Endothelial cell (in vitro differentiated cells): ENCODE results near the gene GDPD3. TPM values are rescaled to one million over a fixed set of nuclear protein-coding genes. Genes with fewer than 3 reads are reported as not detected.
A peak's percentile ranks its signal among the peaks of the same experiment; 100 is the strongest.

Experiments
- DNase-seq: peaks from one replicate; pipeline ENCODE4 v3.0.0; 2021; ENCODE audit warnings: low spot score
- H3K27ac Mint-ChIP-seq: one replicate; pipeline ENCODE4 v1.8.0; 2021; ENCODE audit warnings: mixed read lengths, inconsistent platforms; ENCODE audit not compliant: unreplicated experiment
- H3K27me3 Mint-ChIP-seq: one replicate; pipeline ENCODE4 v1.8.0; 2021; ENCODE audit warnings: mild to moderate bottlenecking, moderate library complexity, mixed read lengths, inconsistent platforms; ENCODE audit not compliant: unreplicated experiment
- H3K36me3 Mint-ChIP-seq: one replicate; pipeline ENCODE4 v1.8.0; 2021; ENCODE audit warnings: mild to moderate bottlenecking, low read depth, mixed read lengths, inconsistent platforms; ENCODE audit not compliant: unreplicated experiment
- H3K4me1 Mint-ChIP-seq: one replicate; pipeline ENCODE4 v1.8.0; 2021; ENCODE audit warnings: mild to moderate bottlenecking, mixed read lengths, inconsistent platforms; ENCODE audit not compliant: unreplicated experiment
- H3K4me3 Mint-ChIP-seq: one replicate; pipeline ENCODE4 v1.8.0; 2021; ENCODE audit warnings: mild to moderate bottlenecking, mixed read lengths, inconsistent platforms; ENCODE audit not compliant: unreplicated experiment
- H3K9me3 Mint-ChIP-seq: one replicate; pipeline ENCODE4 v1.8.0; 2021; ENCODE audit warnings: mixed read lengths, inconsistent platforms; ENCODE audit not compliant: unreplicated experiment
- total RNA-seq: library from RNA; stranded (reverse); fragmentation: NEBNext Ultra II Directional; extraction: Animal tissue kit (Norgen Biotek cat#: 25700); gene quantifications from one replicate; pipeline ENCODE4 v1.2.1, GENCODE V29; 2021; ENCODE audit not compliant: unreplicated experiment
- TF ChIP-seq, protein P1 (sequence below): fragments of 200-600 bp; sonication (generic); IDR thresholded peaks from one replicate; pipeline ENCODE4 v1.5.0; 2021; ENCODE audit warnings: antibody characterized with exemption; ENCODE audit not compliant: unreplicated experiment

Gene GDPD3
- total RNA-seq, 1 donor from 2014 or later: 9.3 TPM

DNA sequence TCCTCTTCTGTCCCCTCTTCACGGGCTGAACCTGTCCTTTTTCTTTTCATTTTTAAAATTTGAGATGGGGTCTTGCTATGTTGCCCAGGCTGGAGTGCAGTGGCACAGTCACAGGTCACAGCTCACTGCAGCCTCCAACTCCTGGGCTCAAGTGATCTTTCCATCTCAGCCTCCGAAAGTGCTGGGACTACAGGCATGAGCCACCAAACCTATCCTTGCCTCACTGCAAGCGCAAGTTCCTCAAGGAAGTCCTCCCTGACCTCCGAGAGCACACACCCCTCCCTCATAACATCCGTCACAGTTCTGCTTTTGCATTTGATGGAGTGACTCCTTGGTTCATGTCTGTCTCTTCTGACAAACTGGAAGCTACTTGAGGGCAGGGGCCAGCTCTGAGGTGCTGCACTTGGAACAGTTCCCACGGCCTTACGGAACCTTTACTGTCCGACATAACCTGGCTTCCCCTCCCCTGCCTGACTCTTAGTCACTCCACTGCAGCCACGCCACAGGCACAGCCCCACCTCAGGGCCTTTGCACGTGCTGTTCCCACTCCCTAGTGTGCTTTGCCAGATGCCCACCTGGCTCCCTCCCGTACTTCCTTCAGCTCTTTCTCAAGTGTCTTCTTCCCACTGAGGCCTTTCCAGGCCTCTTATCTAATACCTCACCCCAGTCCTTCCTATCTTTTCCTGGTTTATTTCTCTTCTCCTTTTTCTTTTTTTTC, 26.0 kb downstream of the GDPD3 start:
- peak overlapping the region; percentile 44 for H3K4me3 Mint-ChIP-seq
- peaks cover 27% of the 10 kb centered on the region for H3K36me3 Mint-ChIP-seq
- TF ChIP-seq, protein P1, sequence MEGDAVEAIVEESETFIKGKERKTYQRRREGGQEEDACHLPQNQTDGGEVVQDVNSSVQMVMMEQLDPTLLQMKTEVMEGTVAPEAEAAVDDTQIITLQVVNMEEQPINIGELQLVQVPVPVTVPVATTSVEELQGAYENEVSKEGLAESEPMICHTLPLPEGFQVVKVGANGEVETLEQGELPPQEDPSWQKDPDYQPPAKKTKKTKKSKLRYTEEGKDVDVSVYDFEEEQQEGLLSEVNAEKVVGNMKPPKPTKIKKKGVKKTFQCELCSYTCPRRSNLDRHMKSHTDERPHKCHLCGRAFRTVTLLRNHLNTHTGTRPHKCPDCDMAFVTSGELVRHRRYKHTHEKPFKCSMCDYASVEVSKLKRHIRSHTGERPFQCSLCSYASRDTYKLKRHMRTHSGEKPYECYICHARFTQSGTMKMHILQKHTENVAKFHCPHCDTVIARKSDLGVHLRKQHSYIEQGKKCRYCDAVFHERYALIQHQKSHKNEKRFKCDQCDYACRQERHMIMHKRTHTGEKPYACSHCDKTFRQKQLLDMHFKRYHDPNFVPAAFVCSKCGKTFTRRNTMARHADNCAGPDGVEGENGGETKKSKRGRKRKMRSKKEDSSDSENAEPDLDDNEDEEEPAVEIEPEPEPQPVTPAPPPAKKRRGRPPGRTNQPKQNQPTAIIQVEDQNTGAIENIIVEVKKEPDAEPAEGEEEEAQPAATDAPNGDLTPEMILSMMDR: no peak
- peaks cover 13% of the 10 kb centered on the region for H3K4me1 Mint-ChIP-seq
- no peaks in the 10 kb centered on the region for H3K9me3 Mint-ChIP-seq
- DNase-seq: no peak
- H3K27me3 Mint-ChIP-seq: peaks cover 14% of the 10 kb centered on the region
- peak overlapping the region; percentile 65 for H3K27ac Mint-ChIP-seq

GRCh38 chr16:30086291-30087140, 26.8 kb downstream of the GDPD3 start:
- DNase-seq: no peak
- H3K27me3 Mint-ChIP-seq: peaks cover 17% of the 10 kb centered on the region
- H3K4me3 Mint-ChIP-seq: no peak overlapping the region
- TF ChIP-seq, protein P1: no peak
- peaks cover 9% of the 10 kb centered on the region for H3K4me1 Mint-ChIP-seq
- no peak overlapping the region for H3K27ac Mint-ChIP-seq
- H3K36me3 Mint-ChIP-seq: peaks cover 33% of the 10 kb centered on the region
- H3K9me3 Mint-ChIP-seq: no peaks in the 10 kb centered on the region

- DNase-seq: no peak
- Mint-ChIP-seq H3K36me3 (peaks cover 33% of the 10 kb centered on the region), H3K4me1 (peaks cover 9% of the 10 kb centered on the region), H3K9me3 (no peaks in the 10 kb centered on the region), H3K27me3 (peaks cover 17% of the 10 kb centered on the region), H3K4me3 (no peak overlapping the region), H3K27ac (no peak overlapping the region)
- TF ChIP-seq, protein P1: no peak
These were observed 27.5 kb downstream of the GDPD3 start for GRCh38 chr16:30085820-30086219.

DNA sequence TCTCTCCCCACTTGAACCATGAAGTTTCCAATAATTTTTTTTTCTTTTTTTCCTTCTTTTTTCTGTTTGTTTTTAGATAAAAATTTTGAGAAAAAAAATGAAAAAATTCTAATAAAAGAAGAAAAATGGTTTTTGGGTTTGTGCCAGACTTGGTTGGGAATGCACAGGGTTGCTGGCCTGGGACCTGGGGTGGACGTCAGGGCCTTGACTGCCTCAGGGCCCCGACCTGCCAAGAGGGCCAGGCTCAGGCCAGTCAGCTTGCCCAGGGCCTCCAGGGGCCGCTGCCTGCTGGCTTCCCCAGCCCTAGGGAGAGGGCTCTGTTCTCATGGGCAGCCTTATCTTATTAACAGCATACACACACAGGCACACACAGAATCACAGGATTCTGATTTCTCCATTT, 28.1 kb downstream of the GDPD3 start:
- Mint-ChIP-seq H3K4me1 (peaks cover 8% of the 10 kb centered on the region), H3K27ac (no peak overlapping the region), H3K36me3 (peaks cover 33% of the 10 kb centered on the region), H3K9me3 (no peaks in the 10 kb centered on the region), H3K4me3 (no peak overlapping the region), H3K27me3 (peaks cover 17% of the 10 kb centered on the region)
- TF ChIP-seq, protein P1: no peak
- DNase-seq: no peak

- Mint-ChIP-seq H3K4me3 (no peak overlapping the region), H3K9me3 (no peaks in the 10 kb centered on the region), H3K36me3 (peaks cover 35% of the 10 kb centered on the region), H3K27ac (no peak overlapping the region), H3K27me3 (peaks cover 18% of the 10 kb centered on the region), H3K4me1 (peaks cover 4% of the 10 kb centered on the region)
- TF ChIP-seq, protein P1: no peak
- DNase-seq: no peak
These were observed 28.5 kb downstream of the GDPD3 start for GRCh38 chr16:30084816-30085159.
